PC-3 (cell line): ENCODE data around the gene AGBL1. TPM values are rescaled to one million over a fixed set of nuclear protein-coding genes. Genes with fewer than 3 reads are reported as not detected.

Experiments used
- ATAC-seq: fragments of 200-7000 bp; cut with Tn5 transposase; 2 replicates; pipeline ENCODE4 v1.9.1; 2020; ENCODE audit warnings: mild to moderate bottlenecking, moderate library complexity
- BruUV-seq: library from RNA; stranded (reverse); fragments of 400-500 nt; replicated peaks from 2 replicates; lab custom pipeline; 2021; lab: Mats Ljungman, UMichigan
- CTCF ChIA-PET: fragments of 300-600 bp; sonication (Branson Sonifier 250); formaldehyde crosslinking; loops from one replicate; lab custom pipeline; 2022; ENCODE audit warnings: antibody characterized with exemption; lab: Charles Lee
- POLR2A ChIA-PET: fragments of 300-600 bp; sonication (Branson Sonifier 250); formaldehyde crosslinking; loops from one replicate; lab custom pipeline; 2022; ENCODE audit warnings: antibody characterized with exemption; ENCODE audit not compliant: unreplicated experiment; lab: Charles Lee
- DNase-seq: peaks from one replicate; pipeline ENCODE4 v3.0.0-alpha.2; 2015
- H2AFZ ChIP-seq: fragments of 300-600 bp; sonication (generic); 2 replicates; pipeline ENCODE4 v1.6.0; 2016; ENCODE audit warnings: antibody characterized with exemption, low read length
- H3F3A ChIP-seq: fragments of 300-600 bp; sonication (generic); one replicate; pipeline ENCODE4 v1.6.0; 2017; ENCODE audit warnings: antibody characterized with exemption, low read length, control low read depth, mild to moderate bottlenecking; ENCODE audit not compliant: unreplicated experiment
- H3K27ac ChIP-seq: fragments of 300-600 bp; sonication (generic); 2 replicates; pipeline ENCODE4 v1.5.1; 2016; ENCODE audit warnings: mild to moderate bottlenecking, low read length
- H3K27me3 ChIP-seq: fragments of 300-600 bp; sonication (generic); 2 replicates; pipeline ENCODE4 v1.6.1; 2016; ENCODE audit warnings: low read length, mixed read lengths
- H3K36me3 ChIP-seq: fragments of 300-600 bp; sonication (generic); 2 replicates; pipeline ENCODE4 v1.6.1; 2016; ENCODE audit warnings: low read depth, mixed run types, low read length, mixed read lengths
- H3K4me1 ChIP-seq: fragments of 300-600 bp; sonication (generic); 2 replicates; pipeline ENCODE4 v1.5.1; 2016; ENCODE audit warnings: low read length; ENCODE audit not compliant: insufficient read depth
- H3K4me2 ChIP-seq: fragments of 300-600 bp; sonication (generic); 2 replicates; pipeline ENCODE4 v1.6.0; 2016; ENCODE audit warnings: low read length
- H3K4me3 ChIP-seq: fragments of 300-600 bp; sonication (generic); 2 replicates; pipeline ENCODE4 v1.5.1; 2016; ENCODE audit warnings: mild to moderate bottlenecking, low read length, mixed read lengths
- H3K79me2 ChIP-seq: fragments of 300-600 bp; sonication (generic); 2 replicates; pipeline ENCODE4 v1.6.1; 2017; ENCODE audit warnings: low read length, mixed read lengths
- H3K9ac ChIP-seq: fragments of 300-600 bp; sonication (generic); 2 replicates; pipeline ENCODE4 v1.6.0; 2016; ENCODE audit warnings: mild to moderate bottlenecking, low read length
- H3K9me2 ChIP-seq: fragments of 300-600 bp; sonication (generic); replicated peaks from 2 replicates; pipeline ENCODE4 v1.6.1; 2016; ENCODE audit warnings: mixed run types, low read length, mixed read lengths
- H3K9me3 ChIP-seq: fragments of 300-600 bp; sonication (generic); 2 replicates; pipeline ENCODE4 v1.6.1; 2016; ENCODE audit warnings: low read length, mixed read lengths
- H4K20me1 ChIP-seq: fragments of 300-600 bp; sonication (generic); 2 replicates; pipeline ENCODE4 v1.6.1; 2016; ENCODE audit warnings: low read length, mixed read lengths
- EZH2 ChIP-seq: fragments of 300-600 bp; sonication (generic); IDR thresholded peaks from one replicate; pipeline ENCODE4 v1.6.1; 2017; ENCODE audit warnings: antibody characterized with exemption, mild to moderate bottlenecking, low read length; ENCODE audit not compliant: unreplicated experiment
- EZH2phosphoT487 ChIP-seq: fragments of 300-600 bp; sonication (generic); IDR thresholded peaks from 2 replicates; pipeline ENCODE4 v1.6.1; 2018; ENCODE audit warnings: mild to moderate bottlenecking, antibody characterized with exemption, low read length, borderline replicate concordance
- intact Hi-C: fragments of 100-400 bp; cut with micrococcal nuclease; formaldehyde crosslinking; loops from 2 replicates; pipeline ENCODE4 v1.9.0; 2023
- total RNA-seq: library from RNA; depleted of rRNA; stranded (reverse); fragments of >200 nt; gene quantifications from 2 replicates; pipeline ENCODE4 v1.2.3, GENCODE V29; 2014
- TF ChIP-seq, protein P1 (sequence below): fragments of 300-600 bp; sonication (generic); conservative IDR thresholded peaks from 2 replicates; pipeline ENCODE4 v1.5.1; 2017; ENCODE audit warnings: antibody characterized with exemption, low read depth, mild to moderate bottlenecking, low read length

AGBL1 gene
- total RNA-seq, 1 experiment from 2014 or later, result not detected

GRCh38 chr15:86136861-86137260 is 57.2 kb downstream of the AGBL1 start:
- no peaks in the 10 kb centered on the region for H3K4me1 ChIP-seq
- H3K79me2 ChIP-seq, result no peaks in the 10 kb centered on the region
- DNase-seq (no peak), ATAC-seq (no peak)
- H4K20me1 ChIP-seq, result no peaks in the 10 kb centered on the region
- H3K9me2 ChIP-seq, result no peaks in the 10 kb centered on the region
- no peaks in the 10 kb centered on the region for H3K36me3 ChIP-seq
- H3F3A ChIP-seq, result no peaks in the 10 kb centered on the region
- H3K9me3 ChIP-seq, result no peaks in the 10 kb centered on the region
- no peak overlapping the region for H3K9ac ChIP-seq
- H3K4me3 ChIP-seq, result no peak overlapping the region
- no TSS peak for BruUV-seq
- no peak overlapping the region for H2AFZ ChIP-seq
- no peak for TF ChIP-seq EZH2
- TF ChIP-seq EZH2phosphoT487, result no peak
- TF ChIP-seq, protein P1, sequence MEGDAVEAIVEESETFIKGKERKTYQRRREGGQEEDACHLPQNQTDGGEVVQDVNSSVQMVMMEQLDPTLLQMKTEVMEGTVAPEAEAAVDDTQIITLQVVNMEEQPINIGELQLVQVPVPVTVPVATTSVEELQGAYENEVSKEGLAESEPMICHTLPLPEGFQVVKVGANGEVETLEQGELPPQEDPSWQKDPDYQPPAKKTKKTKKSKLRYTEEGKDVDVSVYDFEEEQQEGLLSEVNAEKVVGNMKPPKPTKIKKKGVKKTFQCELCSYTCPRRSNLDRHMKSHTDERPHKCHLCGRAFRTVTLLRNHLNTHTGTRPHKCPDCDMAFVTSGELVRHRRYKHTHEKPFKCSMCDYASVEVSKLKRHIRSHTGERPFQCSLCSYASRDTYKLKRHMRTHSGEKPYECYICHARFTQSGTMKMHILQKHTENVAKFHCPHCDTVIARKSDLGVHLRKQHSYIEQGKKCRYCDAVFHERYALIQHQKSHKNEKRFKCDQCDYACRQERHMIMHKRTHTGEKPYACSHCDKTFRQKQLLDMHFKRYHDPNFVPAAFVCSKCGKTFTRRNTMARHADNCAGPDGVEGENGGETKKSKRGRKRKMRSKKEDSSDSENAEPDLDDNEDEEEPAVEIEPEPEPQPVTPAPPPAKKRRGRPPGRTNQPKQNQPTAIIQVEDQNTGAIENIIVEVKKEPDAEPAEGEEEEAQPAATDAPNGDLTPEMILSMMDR, result no peak
- intact Hi-C loops, result no loop called here
- H3K27ac ChIP-seq, result no peak overlapping the region
- CTCF ChIA-PET, result no interaction called here
- H3K4me2 ChIP-seq, result no peak overlapping the region
- H3K27me3 ChIP-seq, result no peaks in the 10 kb centered on the region
- POLR2A ChIA-PET, result no interaction called here

DNA sequence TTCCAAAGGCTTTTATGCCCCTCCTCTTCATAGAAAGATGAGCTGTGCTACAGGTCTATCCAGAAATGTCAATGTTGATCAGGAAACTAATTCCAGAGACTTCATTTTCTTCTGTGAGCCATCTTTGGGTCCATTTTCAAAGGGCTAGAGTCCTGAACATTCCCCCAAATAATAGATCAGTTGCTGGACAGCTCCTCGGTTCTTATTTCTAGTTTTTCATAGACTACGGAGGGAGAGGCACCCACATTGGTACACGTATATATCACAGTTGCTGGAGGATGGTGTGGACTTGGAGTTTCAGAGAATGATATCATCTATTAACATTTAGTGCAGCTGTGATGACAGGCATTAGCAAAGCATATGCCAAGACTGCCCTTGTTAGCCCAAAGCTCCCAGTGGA is 59.1 kb downstream of the AGBL1 start:
- H3K27ac ChIP-seq, result no peak overlapping the region
- no peak for ATAC-seq
- BruUV-seq, result no TSS peak

DNA sequence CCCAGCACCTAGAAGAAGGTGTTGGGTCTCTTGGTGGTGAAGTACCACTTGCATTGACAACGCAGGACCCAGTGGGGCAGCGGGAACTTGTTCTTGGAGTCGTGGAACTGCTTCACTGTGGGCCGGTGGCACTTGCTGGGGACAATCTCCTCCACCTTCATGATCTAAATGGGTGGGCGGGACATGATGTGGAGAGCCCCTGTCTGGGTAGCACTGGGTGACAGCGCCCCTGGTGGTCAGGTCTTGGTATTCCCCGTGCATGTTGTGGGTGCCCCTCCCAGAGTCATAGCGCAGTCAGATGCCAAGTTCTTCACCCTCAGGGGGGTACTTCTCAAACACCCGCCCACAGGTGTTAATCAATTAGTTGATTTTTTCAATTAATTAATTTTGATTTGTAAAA is 60.2 kb downstream of the AGBL1 start:
- no peaks in the 10 kb centered on the region for H3K9me2 ChIP-seq
- no peaks in the 10 kb centered on the region for H3K9me3 ChIP-seq
- no peaks in the 10 kb centered on the region for H3K79me2 ChIP-seq
- H3K4me1 ChIP-seq, result no peaks in the 10 kb centered on the region
- DNase-seq, result no peak
- no peak for ATAC-seq
- H3K9ac ChIP-seq, result no peak overlapping the region
- BruUV-seq, result no TSS peak
- no peak overlapping the region for H2AFZ ChIP-seq
- TF ChIP-seq EZH2 (no peak), EZH2phosphoT487 (no peak)
- TF ChIP-seq, protein P1, result peak; percentile 42; the same call in 1 of the 2 replicates
- H3K4me3 ChIP-seq, result no peak overlapping the region
- CTCF ChIA-PET, result no interaction called here
- intact Hi-C loops, result no loop called here
- H3K36me3 ChIP-seq, result no peaks in the 10 kb centered on the region
- no peaks in the 10 kb centered on the region for H3K27me3 ChIP-seq
- POLR2A ChIA-PET, result no interaction called here
- H3K4me2 ChIP-seq, result no peak overlapping the region
- no peaks in the 10 kb centered on the region for H4K20me1 ChIP-seq
- H3F3A ChIP-seq, result no peaks in the 10 kb centered on the region
- no peak overlapping the region for H3K27ac ChIP-seq

More for the DNA sequence above, 59.1 kb downstream of the AGBL1 start:
- H3K9me2 ChIP-seq, result no peaks in the 10 kb centered on the region
- POLR2A ChIA-PET, result no interaction called here
- no peaks in the 10 kb centered on the region for H3K79me2 ChIP-seq
- no peak overlapping the region for H3K4me3 ChIP-seq
- no peak for DNase-seq
- H3K36me3 ChIP-seq, result no peaks in the 10 kb centered on the region
- H2AFZ ChIP-seq, result no peak overlapping the region
- CTCF ChIA-PET, result no interaction called here
- H3K4me1 ChIP-seq, result no peaks in the 10 kb centered on the region
- no peaks in the 10 kb centered on the region for H3K9me3 ChIP-seq
- intact Hi-C loops, result no loop called here
- TF ChIP-seq EZH2 (no peak), EZH2phosphoT487 (no peak)
- TF ChIP-seq, protein P1, result no peak
- H4K20me1 ChIP-seq, result no peaks in the 10 kb centered on the region
- no peak overlapping the region for H3K4me2 ChIP-seq
- no peaks in the 10 kb centered on the region for H3F3A ChIP-seq
- H3K9ac ChIP-seq, result no peak overlapping the region
- no peaks in the 10 kb centered on the region for H3K27me3 ChIP-seq
